Tibial artery (tissue), 4 donors: Measurements from ENCODE around the gene FAM98A.

Experiments used
- DNase-seq, 2 donors: peaks; one replicate each; pipeline ENCODE4 v3.0.0-alpha.2; 2019
- H3K27ac ChIP-seq, 2 donors: fragments of 200-600 bp; sonication (generic) in 1 of 2; 1 replicate in 1 of 2; 2 replicates in 1 of 2; pipeline ENCODE4 v1.5.1; 2018 to 2019; ENCODE audit warnings: mild to moderate bottlenecking in 1 of 2
- H3K27me3 ChIP-seq, 2 donors: fragments of 200-600 bp; sonication (generic) in 1 of 2; one replicate each; pipeline versions ENCODE4 v1.5.1 to v1.6.0; 2016 to 2019
- H3K36me3 ChIP-seq, 3 donors: fragments of 200-600 bp; sonication (generic) in 2 of 3; one replicate each; pipeline ENCODE4 v1.5.1; 2016 to 2019; ENCODE audit warnings: mild to moderate bottlenecking in 2 of 3
- H3K4me1 ChIP-seq, 4 donors: fragments of 200-600 bp; sonication (generic) in 2 of 4; 1 replicate in 3 of 4; 2 replicates in 1 of 4; pipeline ENCODE4 v1.5.1; 2016 to 2019
- H3K4me3 ChIP-seq, 2 donors: fragments of 200-600 bp; sonication (generic) in 1 of 2; 1 replicate in 1 of 2; 2 replicates in 1 of 2; pipeline ENCODE4 v1.5.1; 2018 to 2019; ENCODE audit warnings: mild to moderate bottlenecking in 2 of 2
- H3K9me3 ChIP-seq, 3 donors: fragments of 200-600 bp; sonication (generic) in 1 of 3; one replicate each; pipeline ENCODE4 v1.5.1; 2016 to 2019
- intact Hi-C: fragments of 100-400 bp; cut with DNase I; formaldehyde crosslinking; loops from one replicate; pipeline ENCODE4 v1.15.0; 2023; ENCODE audit warnings: low total_unique reads
- TF ChIP-seq, protein P1 (sequence below), 2 experiments: fragments of 200-600 bp in 1 of 2; fragments of 450-650 bp in 1 of 2; IDR thresholded peaks; one replicate each; pipeline ENCODE4 v1.5.1; 2017 to 2019; ENCODE audit warnings: antibody characterized with exemption in 2 of 2, mild to moderate bottlenecking in 1 of 2, moderate library complexity in 1 of 2

Gene FAM98A

DNA sequence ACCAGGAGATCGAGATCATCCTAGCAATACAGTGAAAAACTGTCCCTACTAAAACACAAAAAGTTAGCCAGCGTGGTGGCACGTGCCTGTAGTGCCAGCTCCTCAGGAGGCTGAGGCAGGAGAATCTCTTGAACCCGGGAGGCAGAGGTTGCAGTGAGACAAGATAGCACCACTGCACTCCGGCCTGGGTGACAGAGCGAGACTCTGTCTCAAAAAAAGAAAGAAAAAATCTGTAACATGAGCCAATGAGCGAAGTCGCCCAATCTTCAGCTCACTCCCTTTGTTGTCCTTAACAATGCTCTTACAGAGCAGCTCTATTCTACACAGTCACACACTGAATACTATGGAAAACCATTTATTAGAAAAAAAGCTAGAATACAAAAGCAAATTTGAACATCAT lies 22.0 kb downstream of the FAM98A start:
- Histone ChIP-seq H3K27me3 (no peaks in the 10 kb centered on the region), H3K4me1 (no peaks in the 10 kb centered on the region), H3K4me3 (no peak overlapping the region), H3K27ac (no peak overlapping the region), H3K36me3 (no peaks in the 10 kb centered on the region), H3K9me3 (no peaks in the 10 kb centered on the region)
- TF ChIP-seq, protein P1, sequence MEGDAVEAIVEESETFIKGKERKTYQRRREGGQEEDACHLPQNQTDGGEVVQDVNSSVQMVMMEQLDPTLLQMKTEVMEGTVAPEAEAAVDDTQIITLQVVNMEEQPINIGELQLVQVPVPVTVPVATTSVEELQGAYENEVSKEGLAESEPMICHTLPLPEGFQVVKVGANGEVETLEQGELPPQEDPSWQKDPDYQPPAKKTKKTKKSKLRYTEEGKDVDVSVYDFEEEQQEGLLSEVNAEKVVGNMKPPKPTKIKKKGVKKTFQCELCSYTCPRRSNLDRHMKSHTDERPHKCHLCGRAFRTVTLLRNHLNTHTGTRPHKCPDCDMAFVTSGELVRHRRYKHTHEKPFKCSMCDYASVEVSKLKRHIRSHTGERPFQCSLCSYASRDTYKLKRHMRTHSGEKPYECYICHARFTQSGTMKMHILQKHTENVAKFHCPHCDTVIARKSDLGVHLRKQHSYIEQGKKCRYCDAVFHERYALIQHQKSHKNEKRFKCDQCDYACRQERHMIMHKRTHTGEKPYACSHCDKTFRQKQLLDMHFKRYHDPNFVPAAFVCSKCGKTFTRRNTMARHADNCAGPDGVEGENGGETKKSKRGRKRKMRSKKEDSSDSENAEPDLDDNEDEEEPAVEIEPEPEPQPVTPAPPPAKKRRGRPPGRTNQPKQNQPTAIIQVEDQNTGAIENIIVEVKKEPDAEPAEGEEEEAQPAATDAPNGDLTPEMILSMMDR (IDR thresholded peaks at IDR 0.05), result no peak
- intact Hi-C loops, result no loop called here
- no peak for DNase-seq

DNA sequence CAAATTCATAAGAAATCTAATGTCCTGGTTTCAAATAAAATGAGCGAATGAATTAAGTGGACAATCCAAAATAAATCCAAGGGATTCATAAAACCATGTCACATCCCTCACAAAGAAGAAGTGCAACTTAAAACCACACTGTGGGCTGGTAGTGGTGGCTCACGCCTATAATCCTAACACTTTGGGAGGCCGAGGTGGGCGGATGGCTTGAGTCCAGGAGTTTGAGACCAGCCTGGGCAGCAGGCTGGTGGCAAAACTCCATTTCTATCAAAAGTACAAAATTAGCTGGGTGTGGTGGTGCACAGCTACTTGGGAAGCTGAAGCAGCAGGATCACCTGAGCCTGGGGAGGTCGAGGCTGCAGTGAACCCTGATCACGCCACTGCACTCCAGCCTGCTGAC lies 25.4 kb downstream of the FAM98A start:
- H3K9me3 ChIP-seq, result no peaks in the 10 kb centered on the region
- no peak overlapping the region for H3K27ac ChIP-seq
- no peaks in the 10 kb centered on the region for H3K27me3 ChIP-seq
- H3K4me1 ChIP-seq, result no peaks in the 10 kb centered on the region
- no peaks in the 10 kb centered on the region for H3K36me3 ChIP-seq
- H3K4me3 ChIP-seq, result no peak overlapping the region
- intact Hi-C loops, result no loop called here
- DNase-seq, result no peak
- TF ChIP-seq, protein P1 (IDR thresholded peaks at IDR 0.05), result no peak

DNA sequence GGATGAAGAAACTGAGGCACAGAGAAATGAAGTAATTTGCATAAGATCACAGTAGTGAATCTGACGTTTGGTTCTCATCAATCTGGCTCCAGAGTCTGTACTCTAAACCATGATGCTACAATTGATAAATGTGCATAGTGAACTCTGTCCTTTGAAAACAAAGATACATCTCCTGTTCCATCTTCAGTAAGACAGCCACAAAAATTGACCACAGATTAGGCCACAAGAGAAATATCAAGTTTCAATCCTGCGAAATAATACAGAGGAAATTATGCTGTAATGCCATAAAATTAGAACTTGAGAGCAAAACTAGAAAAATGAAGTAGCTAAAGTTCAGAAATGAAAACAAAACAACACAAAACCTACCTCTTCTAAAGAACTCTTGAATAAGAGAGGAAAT lies 28.4 kb downstream of the FAM98A start:
- H3K27me3 ChIP-seq, result no peaks in the 10 kb centered on the region
- no peak overlapping the region for H3K4me3 ChIP-seq
- DNase-seq, result no peak
- no peak overlapping the region for H3K27ac ChIP-seq
- H3K36me3 ChIP-seq, result no peaks in the 10 kb centered on the region
- intact Hi-C loops, result no loop called here
- no peaks in the 10 kb centered on the region for H3K9me3 ChIP-seq
- TF ChIP-seq, protein P1 (IDR thresholded peaks at IDR 0.05), result no peak
- no peaks in the 10 kb centered on the region for H3K4me1 ChIP-seq

DNA sequence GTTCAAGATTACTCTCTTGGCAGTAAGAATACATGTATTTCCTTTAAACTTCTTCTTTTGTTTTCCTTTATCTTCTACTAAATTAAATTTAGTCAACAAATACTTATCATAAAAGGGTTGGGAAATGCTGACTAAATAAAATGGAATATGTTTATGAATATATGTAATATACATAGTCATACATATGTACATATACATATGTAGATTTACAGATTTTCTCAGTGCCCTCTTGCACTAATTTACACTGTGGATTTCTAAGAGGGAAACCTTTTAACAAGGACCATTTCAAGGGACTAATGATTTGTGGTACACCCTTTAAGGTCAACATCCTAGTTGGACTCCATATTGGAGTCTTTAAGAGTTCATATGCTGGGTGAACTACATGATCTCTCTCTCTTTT lies 37.2 kb downstream of the FAM98A start:
- Histone ChIP-seq H3K9me3 (no peaks in the 10 kb centered on the region), H3K4me1 (no peaks in the 10 kb centered on the region), H3K36me3 (peaks cover 0 to 6% (median 0%) of the 10 kb centered on the region in 3 donors), H3K27ac (no peak overlapping the region), H3K27me3 (no peaks in the 10 kb centered on the region), H3K4me3 (no peak overlapping the region)
- DNase-seq, result no peak
- intact Hi-C loops, result no loop called here
- TF ChIP-seq, protein P1 (IDR thresholded peaks at IDR 0.05), result no peak

DNA sequence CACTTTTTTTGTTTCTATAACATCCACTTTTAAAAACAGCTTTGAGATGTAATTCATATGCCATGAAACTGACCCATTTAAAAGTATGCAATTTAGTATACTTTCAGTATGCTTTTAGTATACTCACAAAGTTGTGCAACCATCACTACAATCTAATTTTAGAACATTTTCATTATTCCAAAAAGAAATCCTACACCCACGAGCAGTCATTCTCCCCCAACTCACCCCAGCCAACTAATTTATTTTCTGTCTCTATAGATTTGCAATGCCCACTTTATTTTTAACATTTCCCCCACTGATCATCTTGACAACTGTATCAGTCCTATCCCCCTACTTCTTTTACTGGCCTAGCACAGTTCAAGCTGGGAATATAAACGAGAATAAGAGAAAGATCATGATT lies 39.1 kb downstream of the FAM98A start:
- Histone ChIP-seq H3K27ac (no peak overlapping the region), H3K27me3 (no peaks in the 10 kb centered on the region), H3K4me3 (no peak overlapping the region), H3K4me1 (peaks cover 0 to 9% (median 3%) of the 10 kb centered on the region in 4 donors), H3K9me3 (no peaks in the 10 kb centered on the region), H3K36me3 (peaks cover 0 to 6% (median 0%) of the 10 kb centered on the region in 3 donors)
- no peak for DNase-seq
- intact Hi-C loops, result no loop called here
- TF ChIP-seq, protein P1 (IDR thresholded peaks at IDR 0.05), result no peak

DNA sequence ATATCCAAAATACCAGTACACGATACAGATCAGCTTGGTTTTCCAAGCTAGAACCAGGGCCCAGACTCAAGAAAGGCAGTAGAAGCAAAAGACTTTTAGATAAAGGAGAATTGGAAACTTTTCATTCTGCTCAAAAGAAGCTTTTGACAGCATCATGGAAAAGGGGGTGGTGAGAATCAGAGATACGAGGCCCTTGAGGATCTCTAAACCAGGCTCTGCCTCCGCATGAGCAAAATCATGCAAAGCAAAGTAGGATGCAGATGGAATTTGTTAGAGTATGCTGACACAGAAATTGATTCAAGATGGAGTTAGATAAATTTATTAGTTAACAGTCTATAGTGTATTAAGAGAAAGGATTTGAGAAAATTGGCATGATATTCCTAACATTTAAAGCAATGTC lies 39.8 kb downstream of the FAM98A start:
- TF ChIP-seq, protein P1 (IDR thresholded peaks at IDR 0.05), result no peak
- intact Hi-C loops, result no loop called here
- Histone ChIP-seq H3K36me3 (peaks cover 0 to 6% (median 0%) of the 10 kb centered on the region in 3 donors), H3K9me3 (no peaks in the 10 kb centered on the region), H3K4me1 (peaks cover 0 to 10% (median 3%) of the 10 kb centered on the region in 4 donors), H3K27ac (no peak overlapping the region), H3K4me3 (no peak overlapping the region), H3K27me3 (no peaks in the 10 kb centered on the region)
- DNase-seq, result no peak
